Type B pancreatic cell (in vitro differentiated cells): ENCODE measurements around the gene ZNF19. TPM values are rescaled to one million over a fixed set of nuclear protein-coding genes. Genes with fewer than 3 reads are reported as not detected.

Experiments used
- DNase-seq: peaks from one replicate; pipeline ENCODE4 v3.0.0; 2021; ENCODE audit warnings: mixed read lengths; ENCODE audit not compliant: unreplicated experiment; ENCODE audit errors: extremely low spot score
- H3K27ac Mint-ChIP-seq: 2 replicates; pipeline ENCODE4 v1.8.0; 2021; ENCODE audit warnings: mild to moderate bottlenecking, mixed read lengths
- H3K27me3 Mint-ChIP-seq: 2 replicates; pipeline ENCODE4 v1.8.0; 2021; ENCODE audit warnings: mixed read lengths
- H3K36me3 Mint-ChIP-seq: 2 replicates; pipeline ENCODE4 v1.8.0; 2021; ENCODE audit warnings: mixed read lengths
- H3K4me1 Mint-ChIP-seq: one replicate; pipeline ENCODE4 v1.8.0; 2021; ENCODE audit warnings: mixed read lengths; ENCODE audit not compliant: unreplicated experiment
- H3K4me3 Mint-ChIP-seq: 2 replicates; pipeline ENCODE4 v1.8.0; 2021; ENCODE audit warnings: mild to moderate bottlenecking, mixed read lengths
- H3K9me3 Mint-ChIP-seq: 2 replicates; pipeline ENCODE4 v1.8.0; 2021; ENCODE audit warnings: mixed read lengths
- CTCF ChIP-seq: fragments of 200-600 bp; sonication (generic); conservative IDR thresholded peaks from 2 replicates; pipeline ENCODE4 v1.5.0; 2021; ENCODE audit warnings: antibody characterized with exemption, mild to moderate bottlenecking
- total RNA-seq: library from RNA; stranded (reverse); gene quantifications from 2 replicates; pipeline ENCODE4 v1.2.1, GENCODE V29; 2021; ENCODE audit warnings: low replicate concordance

The ZNF19 gene
- total RNA-seq, 1 donor from 2014 or later = 7.6 TPM

DNA sequence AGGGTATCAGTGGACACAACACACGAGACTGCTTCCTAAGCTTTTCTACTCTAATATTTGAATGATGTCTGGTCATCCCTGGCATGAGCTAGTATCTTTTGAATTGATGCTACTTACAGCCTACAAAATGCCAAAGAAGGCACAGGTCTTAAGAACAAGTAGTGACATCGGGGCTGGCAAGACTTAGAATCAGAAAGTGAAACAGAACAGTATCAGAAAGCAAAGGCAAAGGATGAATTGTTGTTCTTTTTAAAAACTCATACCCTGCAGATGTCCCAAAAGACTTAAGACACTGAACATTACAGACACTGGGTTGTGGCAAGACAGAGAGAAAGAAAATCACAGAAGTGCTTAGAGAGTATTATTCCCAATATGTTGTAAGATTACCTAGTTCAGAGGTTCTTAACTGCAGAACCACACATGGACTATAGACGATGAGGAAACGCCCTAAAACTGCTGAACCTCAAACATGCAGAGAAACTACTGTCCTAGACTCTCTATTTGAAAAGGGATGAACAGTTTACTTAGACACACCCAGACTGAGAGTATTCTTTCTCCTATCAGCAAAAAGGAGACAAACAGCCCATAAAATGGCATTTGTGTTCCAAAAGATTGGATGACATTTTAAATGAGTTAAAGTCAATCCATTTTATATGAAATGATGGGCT is 12.5 kb downstream of the ZNF19 start:
- Mint-ChIP-seq H3K27ac (no peak overlapping the region), H3K36me3 (peaks cover 9% of the 10 kb centered on the region), H3K4me3 (no peak overlapping the region), H3K4me1 (no peaks in the 10 kb centered on the region), H3K9me3 (no peaks in the 10 kb centered on the region), H3K27me3 (no peaks in the 10 kb centered on the region)
- no peak for DNase-seq
- TF ChIP-seq CTCF = no peak

GRCh38 chr16:71474864-71475263 is 14.3 kb downstream of the ZNF19 start:
- H3K4me3 Mint-ChIP-seq = no peak overlapping the region
- no peak for TF ChIP-seq CTCF
- H3K9me3 Mint-ChIP-seq = no peaks in the 10 kb centered on the region
- H3K27ac Mint-ChIP-seq = no peak overlapping the region
- H3K4me1 Mint-ChIP-seq = no peaks in the 10 kb centered on the region
- DNase-seq = no peak
- peaks cover 9% of the 10 kb centered on the region for H3K36me3 Mint-ChIP-seq
- no peaks in the 10 kb centered on the region for H3K27me3 Mint-ChIP-seq

- Mint-ChIP-seq H3K36me3 (peaks cover 9% of the 10 kb centered on the region), H3K27ac (no peak overlapping the region)
Observed at GRCh38 chr16:71473891-71474290, 15.2 kb downstream of the ZNF19 start.

DNA sequence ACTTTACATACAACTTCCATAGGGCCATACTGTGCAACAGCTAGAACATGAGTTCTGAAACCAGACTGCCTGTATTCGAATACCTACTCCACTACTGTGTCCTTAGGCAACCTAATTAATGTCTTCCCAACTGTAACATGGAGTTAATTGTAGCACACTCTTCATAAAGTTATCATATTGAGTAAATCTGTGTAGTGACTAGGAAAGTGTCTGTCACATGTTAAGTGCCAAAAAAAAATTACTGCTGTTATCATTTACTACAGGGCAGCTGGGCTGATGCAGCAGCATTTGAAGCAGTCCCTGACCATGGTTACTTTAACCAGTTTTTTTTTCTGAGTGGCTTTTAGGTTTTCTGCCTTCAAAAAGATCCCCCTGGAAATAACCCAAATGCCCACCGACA is 16.2 kb downstream of the ZNF19 start:
- no peak for DNase-seq
- Mint-ChIP-seq H3K36me3 (peaks cover 9% of the 10 kb centered on the region), H3K9me3 (no peaks in the 10 kb centered on the region), H3K4me1 (no peaks in the 10 kb centered on the region), H3K27me3 (no peaks in the 10 kb centered on the region), H3K27ac (no peak overlapping the region), H3K4me3 (no peak overlapping the region)
- no peak for TF ChIP-seq CTCF

More at GRCh38 chr16:71473891-71474290, 15.2 kb downstream of the ZNF19 start:
- no peak for DNase-seq
- H3K4me1 Mint-ChIP-seq = no peaks in the 10 kb centered on the region
- no peak overlapping the region for H3K4me3 Mint-ChIP-seq
- no peaks in the 10 kb centered on the region for H3K27me3 Mint-ChIP-seq
- no peaks in the 10 kb centered on the region for H3K9me3 Mint-ChIP-seq
- no peak for TF ChIP-seq CTCF

DNA sequence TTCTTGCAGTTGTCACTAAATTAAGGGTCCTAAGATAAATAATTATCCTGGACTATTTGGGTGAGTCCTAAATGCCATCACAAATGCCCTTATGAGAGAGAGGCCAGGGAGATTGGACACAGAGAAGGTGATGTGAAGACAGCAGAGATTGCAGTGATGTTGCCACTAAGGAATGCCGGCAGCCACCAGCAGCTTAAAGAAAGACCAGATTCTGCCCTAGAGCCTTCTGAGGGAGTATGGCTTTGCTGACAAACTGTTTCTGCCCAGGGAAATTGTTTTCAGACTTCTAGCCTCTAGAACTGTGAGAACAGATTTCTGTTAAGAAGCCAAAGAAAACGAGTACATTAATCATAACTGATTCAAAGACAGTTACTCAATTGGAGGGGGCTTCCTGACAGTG is 17.1 kb downstream of the ZNF19 start:
- no peaks in the 10 kb centered on the region for H3K4me1 Mint-ChIP-seq
- no peak overlapping the region for H3K27ac Mint-ChIP-seq
- H3K27me3 Mint-ChIP-seq = no peaks in the 10 kb centered on the region
- peaks cover 4% of the 10 kb centered on the region for H3K36me3 Mint-ChIP-seq
- no peaks in the 10 kb centered on the region for H3K9me3 Mint-ChIP-seq
- TF ChIP-seq CTCF = no peak
- H3K4me3 Mint-ChIP-seq = no peak overlapping the region
- DNase-seq = no peak
